ENCODE data around the gene STK11IP. TPM values are rescaled to one million over a fixed set of nuclear protein-coding genes. Genes with fewer than 3 reads are reported as not detected.

The STK11IP gene
- total and polyA plus RNA-seq, 2 of the 13 experiments (the other 11 are each of a cell fraction or from before 2014, with no cell fraction given) = 12.8 to 24.0 TPM

DNA sequence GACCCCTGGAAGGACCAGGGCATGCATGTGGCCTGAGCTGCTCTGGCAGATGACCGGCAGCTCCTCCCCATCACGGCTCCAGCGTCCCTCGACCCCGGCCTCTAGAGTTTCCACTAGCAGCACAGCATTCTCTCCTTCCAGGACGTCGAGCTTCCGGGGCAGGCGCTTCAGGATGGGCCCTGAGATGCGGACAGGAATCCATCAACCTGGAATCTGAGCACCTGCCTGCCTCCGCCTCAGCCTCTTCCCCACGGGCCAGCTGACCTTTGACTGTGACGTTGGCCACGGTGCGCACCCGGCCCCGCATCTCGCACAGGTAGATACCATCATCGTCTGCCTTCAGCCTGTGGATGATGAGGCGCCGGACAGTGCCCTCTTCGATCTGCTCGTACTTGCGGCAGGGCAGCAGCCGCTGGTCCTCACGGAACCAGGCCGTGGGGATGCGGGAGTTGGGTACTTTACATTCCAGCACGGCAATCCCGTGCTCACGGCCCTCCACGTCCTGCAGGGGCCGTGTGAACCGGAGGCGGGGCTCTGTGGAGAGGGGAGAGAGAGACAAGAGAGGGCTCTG, 29.8 kb upstream of the STK11IP start (continued):
- no peak for TF ChIP-seq TCF12 (IDR thresholded peaks at IDR 0.05)
- no peak for TF ChIP-seq TCF12 (CRISPR knock-in tag; IDR thresholded peaks at IDR 0.05)
- TF ChIP-seq, protein P1, sequence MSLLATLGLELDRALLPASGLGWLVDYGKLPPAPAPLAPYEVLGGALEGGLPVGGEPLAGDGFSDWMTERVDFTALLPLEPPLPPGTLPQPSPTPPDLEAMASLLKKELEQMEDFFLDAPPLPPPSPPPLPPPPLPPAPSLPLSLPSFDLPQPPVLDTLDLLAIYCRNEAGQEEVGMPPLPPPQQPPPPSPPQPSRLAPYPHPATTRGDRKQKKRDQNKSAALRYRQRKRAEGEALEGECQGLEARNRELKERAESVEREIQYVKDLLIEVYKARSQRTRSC (CRISPR knock-in tag; IDR thresholded peaks at IDR 0.05; ENCODE audit: low read depth) = no peak
- TF ChIP-seq FOXA3 (CRISPR knock-in tag; IDR thresholded peaks at IDR 0.05) = no peak
- no peak for TF ChIP-seq RBM22 (optimal IDR thresholded peaks at IDR 0.05; ENCODE audit: low read length)
- no peak for TF ChIP-seq ZNF512B (CRISPR knock-in tag; IDR thresholded peaks at IDR 0.05; ENCODE audit: borderline replicate concordance)
- no peak for TF ChIP-seq ZBTB7B (CRISPR knock-in tag; IDR thresholded peaks at IDR 0.05)
- no peak for TF ChIP-seq ZNF136 (CRISPR knock-in tag; IDR thresholded peaks at IDR 0.05; ENCODE audit: low read depth)
- TF ChIP-seq TRIM24 (CRISPR knock-in tag; IDR thresholded peaks at IDR 0.05) = no peak
- no peak for TF ChIP-seq ZNF878 (CRISPR knock-in tag; IDR thresholded peaks at IDR 0.05)
- TF ChIP-seq NR3C1 (CRISPR knock-in tag; IDR thresholded peaks at IDR 0.05) = no peak
- TF ChIP-seq, protein P2, sequence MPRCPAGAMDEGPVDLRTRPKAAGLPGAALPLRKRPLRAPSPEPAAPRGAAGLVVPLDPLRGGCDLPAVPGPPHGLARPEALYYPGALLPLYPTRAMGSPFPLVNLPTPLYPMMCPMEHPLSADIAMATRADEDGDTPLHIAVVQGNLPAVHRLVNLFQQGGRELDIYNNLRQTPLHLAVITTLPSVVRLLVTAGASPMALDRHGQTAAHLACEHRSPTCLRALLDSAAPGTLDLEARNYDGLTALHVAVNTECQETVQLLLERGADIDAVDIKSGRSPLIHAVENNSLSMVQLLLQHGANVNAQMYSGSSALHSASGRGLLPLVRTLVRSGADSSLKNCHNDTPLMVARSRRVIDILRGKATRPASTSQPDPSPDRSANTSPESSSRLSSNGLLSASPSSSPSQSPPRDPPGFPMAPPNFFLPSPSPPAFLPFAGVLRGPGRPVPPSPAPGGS (CRISPR knock-in tag; IDR thresholded peaks at IDR 0.05) = no peak
- TF ChIP-seq ZNF644 (CRISPR knock-in tag; IDR thresholded peaks at IDR 0.05; ENCODE audit: low read depth) = no peak
- TF ChIP-seq ZNF768 (CRISPR knock-in tag; IDR thresholded peaks at IDR 0.05) = no peak
- TF ChIP-seq, protein P3, sequence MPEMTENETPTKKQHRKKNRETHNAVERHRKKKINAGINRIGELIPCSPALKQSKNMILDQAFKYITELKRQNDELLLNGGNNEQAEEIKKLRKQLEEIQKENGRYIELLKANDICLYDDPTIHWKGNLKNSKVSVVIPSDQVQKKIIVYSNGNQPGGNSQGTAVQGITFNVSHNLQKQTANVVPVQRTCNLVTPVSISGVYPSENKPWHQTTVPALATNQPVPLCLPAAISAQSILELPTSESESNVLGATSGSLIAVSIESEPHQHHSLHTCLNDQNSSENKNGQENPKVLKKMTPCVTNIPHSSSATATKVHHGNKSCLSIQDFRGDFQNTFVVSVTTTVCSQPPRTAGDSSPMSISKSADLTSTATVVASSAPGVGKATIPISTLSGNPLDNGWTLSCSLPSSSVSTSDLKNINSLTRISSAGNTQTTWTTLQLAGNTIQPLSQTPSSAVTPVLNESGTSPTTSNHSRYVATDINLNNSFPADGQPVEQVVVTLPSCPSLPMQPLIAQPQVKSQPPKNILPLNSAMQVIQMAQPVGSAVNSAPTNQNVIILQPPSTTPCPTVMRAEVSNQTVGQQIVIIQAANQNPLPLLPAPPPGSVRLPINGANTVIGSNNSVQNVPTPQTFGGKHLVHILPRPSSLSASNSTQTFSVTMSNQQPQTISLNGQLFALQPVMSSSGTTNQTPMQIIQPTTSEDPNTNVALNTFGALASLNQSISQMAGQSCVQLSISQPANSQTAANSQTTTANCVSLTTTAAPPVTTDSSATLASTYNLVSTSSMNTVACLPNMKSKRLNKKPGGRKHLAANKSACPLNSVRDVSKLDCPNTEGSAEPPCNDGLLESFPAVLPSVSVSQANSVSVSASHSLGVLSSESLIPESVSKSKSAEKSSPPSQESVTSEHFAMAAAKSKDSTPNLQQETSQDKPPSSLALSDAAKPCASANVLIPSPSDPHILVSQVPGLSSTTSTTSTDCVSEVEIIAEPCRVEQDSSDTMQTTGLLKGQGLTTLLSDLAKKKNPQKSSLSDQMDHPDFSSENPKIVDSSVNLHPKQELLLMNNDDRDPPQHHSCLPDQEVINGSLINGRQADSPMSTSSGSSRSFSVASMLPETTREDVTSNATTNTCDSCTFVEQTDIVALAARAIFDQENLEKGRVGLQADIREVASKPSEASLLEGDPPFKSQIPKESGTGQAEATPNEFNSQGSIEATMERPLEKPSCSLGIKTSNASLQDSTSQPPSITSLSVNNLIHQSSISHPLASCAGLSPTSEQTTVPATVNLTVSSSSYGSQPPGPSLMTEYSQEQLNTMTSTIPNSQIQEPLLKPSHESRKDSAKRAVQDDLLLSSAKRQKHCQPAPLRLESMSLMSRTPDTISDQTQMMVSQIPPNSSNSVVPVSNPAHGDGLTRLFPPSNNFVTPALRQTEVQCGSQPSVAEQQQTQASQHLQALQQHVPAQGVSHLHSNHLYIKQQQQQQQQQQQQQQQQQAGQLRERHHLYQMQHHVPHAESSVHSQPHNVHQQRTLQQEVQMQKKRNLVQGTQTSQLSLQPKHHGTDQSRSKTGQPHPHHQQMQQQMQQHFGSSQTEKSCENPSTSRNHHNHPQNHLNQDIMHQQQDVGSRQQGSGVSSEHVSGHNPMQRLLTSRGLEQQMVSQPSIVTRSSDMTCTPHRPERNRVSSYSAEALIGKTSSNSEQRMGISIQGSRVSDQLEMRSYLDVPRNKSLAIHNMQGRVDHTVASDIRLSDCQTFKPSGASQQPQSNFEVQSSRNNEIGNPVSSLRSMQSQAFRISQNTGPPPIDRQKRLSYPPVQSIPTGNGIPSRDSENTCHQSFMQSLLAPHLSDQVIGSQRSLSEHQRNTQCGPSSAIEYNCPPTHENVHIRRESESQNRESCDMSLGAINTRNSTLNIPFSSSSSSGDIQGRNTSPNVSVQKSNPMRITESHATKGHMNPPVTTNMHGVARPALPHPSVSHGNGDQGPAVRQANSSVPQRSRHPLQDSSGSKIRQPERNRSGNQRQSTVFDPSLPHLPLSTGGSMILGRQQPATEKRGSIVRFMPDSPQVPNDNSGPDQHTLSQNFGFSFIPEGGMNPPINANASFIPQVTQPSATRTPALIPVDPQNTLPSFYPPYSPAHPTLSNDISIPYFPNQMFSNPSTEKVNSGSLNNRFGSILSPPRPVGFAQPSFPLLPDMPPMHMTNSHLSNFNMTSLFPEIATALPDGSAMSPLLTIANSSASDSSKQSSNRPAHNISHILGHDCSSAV (CRISPR knock-in tag; IDR thresholded peaks at IDR 0.05; ENCODE audit: borderline replicate concordance) = no peak
- no peak for TF ChIP-seq SRF (IDR thresholded peaks at IDR 0.05; ENCODE audit: low read depth, low read length)
- no peak for TF ChIP-seq ZFY (CRISPR knock-in tag; IDR thresholded peaks at IDR 0.05)
- TF ChIP-seq NAIF1 (CRISPR knock-in tag; IDR thresholded peaks at IDR 0.05; ENCODE audit: borderline replicate concordance) = no peak

Measured in HepG2 (cell line).